ENCODE data around the gene MMP7. TPM values are rescaled to one million over a fixed set of nuclear protein-coding genes. Genes with fewer than 3 reads are reported as not detected.
"Not testable (repeated sequence)": the region's sequence is repeated elsewhere in the genome, so short reads cannot be mapped to it uniquely, and the experiment has no call there.

MMP7 gene
- total RNA-seq, 1 donor from 2014 or later = 23.7 TPM

- ATAC-seq = no peak
Measured at GRCh38 chr11:102538932-102539331, 8.4 kb upstream of the MMP7 start.

- no peak for ATAC-seq
Measured at GRCh38 chr11:102534261-102534872, 3.8 kb upstream of the MMP7 start.

DNA sequence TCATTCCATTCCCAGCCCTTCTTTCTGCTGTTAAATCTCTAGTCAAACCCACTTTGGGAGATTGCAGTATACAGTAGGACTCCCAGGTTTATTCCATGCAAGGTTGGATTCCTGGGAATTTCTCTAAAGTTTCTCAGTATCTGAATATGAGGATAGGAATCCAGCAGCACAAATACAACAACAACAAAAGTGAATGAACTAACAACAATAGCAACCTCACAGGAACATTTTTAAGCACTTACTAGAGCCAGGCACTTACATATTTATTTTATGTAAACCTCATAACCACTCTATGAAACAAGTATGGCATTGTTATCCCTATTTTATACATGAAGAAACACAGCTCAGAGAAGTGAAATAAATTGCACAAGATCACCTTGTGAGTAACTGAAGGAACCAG lies 1.9 kb downstream of the MMP7 start:
- no peak for ATAC-seq

GRCh38 chr11:102527684-102528083 lies 2.9 kb downstream of the MMP7 start:
- no peak for ATAC-seq

- ATAC-seq = no peak
Measured at GRCh38 chr11:102527041-102527440, 3.5 kb downstream of the MMP7 start.

DNA sequence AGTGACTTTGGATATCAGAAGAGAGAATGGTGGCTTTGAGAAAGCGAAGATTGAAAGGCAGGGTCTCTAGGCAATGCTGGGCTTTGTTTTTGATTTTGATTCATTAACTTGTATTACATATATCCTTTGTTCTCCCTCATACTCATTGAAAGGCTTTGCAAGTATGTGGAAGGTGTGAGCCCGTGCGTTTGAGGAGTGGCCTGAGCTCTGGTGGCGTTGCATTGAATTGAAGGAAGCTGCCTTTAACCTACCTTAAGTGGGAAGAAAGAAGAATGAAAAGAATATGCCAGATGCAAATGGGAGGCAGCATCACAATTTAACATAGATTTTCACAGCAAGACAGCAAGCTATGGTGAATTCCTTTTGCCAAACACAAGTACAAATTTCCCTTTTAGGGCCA lies 6.7 kb downstream of the MMP7 start:
- ATAC-seq = no peak

GRCh38 chr11:102523189-102523570 lies 7.4 kb downstream of the MMP7 start:
- ATAC-seq = no peak

DNA sequence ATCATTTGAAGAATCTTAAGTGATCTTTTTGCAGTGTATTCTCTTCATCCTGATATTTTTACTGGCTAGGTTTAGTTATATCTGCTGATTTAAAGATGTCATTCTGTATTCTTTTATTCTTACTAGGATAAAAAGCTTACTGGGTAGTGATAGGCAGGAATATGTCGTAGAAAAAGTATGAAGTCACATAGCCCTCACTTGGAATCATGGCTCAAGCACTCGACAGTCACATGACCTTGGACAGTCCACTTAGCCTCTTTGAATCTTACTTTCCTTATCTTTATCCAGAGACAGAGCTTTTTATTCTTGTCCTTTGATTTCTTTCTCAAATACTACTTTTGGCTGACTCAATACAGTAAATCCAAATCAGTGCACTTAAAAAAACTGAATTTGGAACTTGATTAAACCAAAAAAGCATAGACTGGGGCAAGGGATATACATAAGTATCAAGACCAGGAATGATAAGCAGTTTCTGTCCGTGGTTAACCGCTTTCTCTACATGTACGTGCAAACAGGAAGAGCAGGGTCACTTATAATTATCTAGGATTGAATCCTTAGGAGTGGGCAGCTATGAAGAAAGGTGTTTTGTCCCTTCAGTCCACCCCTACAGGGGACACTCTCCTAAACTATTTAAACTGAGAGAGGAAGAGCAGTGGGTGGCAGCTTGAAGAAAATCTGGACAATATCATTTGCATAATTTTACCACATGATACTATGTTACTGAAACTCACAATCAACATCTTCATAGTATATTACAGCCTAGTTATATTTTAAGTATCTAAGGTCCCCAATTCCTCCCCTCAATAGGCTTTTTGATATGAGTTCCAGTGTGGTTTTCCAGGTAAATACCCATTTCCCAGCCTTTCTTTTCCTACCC lies 8.0 kb downstream of the MMP7 start:
- ATAC-seq = no peak

DNA sequence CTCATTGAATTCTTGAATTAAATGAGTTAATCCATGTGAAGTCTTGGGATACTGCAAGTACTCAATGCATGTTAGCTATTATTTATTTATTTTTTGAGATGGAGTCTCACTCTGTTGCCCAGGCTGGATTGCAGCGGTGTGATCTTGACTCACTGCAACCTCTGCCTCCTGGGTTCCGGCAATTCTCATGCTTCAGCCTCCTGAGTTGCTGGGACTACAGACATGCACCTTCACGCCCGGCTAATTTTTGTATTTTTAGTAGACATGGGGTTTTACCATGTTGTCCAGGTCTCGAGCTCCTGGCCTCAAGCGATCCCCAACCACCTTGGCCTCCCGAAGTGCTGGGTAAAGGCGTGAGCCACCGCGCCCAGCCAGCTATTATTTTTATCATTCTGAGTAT lies 9.4 kb downstream of the MMP7 start:
- ATAC-seq = no peak

DNA sequence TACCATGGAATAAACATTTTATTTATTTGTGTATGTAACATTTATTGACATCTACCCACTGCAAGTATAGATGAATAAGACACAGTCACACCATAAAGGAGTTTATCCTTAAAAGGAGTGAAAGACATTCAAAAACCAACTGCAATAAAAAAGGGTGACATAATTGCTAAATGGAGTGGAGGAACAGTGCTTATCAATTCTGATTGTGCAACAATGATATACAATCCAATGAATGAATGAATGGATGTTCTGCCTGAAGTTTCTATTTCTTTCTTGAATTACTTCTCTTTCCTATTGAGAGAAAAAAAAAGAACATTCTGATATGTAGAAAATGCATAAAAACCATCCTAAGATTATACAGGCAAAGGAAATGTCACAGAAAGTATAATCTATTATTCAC lies 10.0 kb downstream of the MMP7 start:
- ATAC-seq = no peak

GRCh38 chr11:102518296-102519094 lies 12.1 kb downstream of the MMP7 start:
- ATAC-seq = no peak

DNA sequence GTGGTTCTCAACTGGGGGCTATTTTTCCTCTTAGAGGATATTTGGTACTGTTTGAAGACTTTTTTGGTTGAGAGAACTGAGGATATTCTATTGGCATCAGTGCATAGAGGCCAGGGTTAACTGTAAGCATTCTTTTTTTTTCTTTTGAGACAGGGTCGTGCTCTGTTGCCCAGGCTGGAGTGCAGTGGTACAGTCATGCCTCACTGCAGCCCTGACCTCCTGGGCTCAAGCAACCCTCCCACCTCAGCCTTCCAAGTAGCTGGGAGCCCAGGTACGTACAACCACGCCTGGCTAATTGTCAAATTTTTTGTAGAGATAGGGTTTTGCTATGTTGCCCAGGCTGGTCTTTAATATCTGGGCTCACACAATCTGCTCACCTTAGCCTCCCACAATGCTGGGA lies 12.9 kb downstream of the MMP7 start:
- no peak for ATAC-seq

GRCh38 chr11:102516179-102516578 lies 14.4 kb downstream of the MMP7 start:
- peak; percentile 60 for ATAC-seq

DNA sequence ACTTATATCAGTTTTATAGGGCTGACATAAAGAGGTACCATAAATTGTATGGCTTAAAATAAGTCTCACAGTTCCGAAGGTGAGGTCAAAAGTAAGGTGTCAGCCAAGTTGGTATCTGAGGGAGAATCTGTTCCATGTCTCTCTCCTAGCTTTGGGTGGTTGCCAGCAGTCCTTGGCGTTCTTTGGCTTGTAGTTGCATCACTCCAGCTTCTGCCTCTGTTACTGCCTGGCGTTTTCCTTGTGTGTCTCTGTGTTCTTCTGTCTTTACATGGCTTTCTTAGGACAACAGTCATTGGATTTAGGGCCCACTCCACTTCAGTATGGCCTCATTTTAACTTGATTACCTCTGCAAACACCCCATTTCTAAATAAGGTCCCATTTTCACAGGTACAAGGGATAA lies 16.7 kb downstream of the MMP7 start:
- ATAC-seq = no peak

DNA sequence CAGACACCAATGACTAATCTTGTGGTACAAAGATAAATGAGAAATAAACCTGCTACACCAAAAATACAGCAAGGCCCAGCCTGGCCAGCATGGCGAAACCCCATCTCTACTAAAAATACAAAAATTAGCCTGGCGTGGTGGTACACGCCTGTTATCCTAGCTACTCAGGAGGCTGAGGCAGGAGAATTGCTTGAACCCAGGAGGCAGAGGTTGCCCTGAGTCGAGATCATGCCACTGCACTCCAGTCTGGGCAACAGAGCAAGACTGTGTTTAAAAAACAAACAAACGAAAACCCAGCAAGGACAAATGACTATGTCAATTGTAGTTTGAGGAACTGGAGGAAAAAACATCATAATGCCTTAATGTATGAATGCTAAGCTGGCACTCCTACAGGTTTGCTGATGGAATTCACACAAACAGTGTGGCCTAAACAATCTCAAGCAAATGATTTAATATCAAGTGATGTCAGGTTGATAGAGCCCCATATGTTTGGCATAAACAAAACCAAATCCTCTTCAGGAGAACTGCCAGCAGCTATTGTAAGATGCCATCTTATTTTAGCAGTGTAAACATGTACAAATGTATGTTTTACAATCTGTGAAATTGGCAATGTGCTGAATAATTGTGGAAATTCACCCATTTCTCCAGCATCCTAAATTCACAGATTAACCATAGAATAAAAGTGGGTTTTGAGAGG lies 20.0 kb downstream of the MMP7 start:
- ATAC-seq = no peak

GRCh38 chr11:102502831-102503230 lies 27.7 kb downstream of the MMP7 start:
- ATAC-seq = not testable (repeated sequence)

DNA sequence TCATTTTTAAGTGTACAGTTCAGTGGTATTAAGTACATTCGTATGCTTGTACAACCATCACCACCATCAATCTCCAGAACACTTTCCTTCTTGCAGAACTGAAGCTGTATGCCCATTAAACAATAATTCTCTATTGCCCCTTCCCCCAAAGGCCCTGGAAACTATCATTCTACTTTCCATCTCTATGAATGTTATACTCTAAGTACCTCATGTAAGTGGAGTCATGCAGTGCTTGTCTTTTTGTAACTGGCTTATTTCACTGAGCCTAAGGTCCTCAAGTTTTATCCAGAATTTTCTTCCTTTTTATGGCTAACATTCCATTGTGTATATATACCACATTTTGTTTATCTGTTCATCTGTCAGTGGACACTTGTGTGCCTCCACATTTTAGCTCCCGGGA lies 29.7 kb downstream of the MMP7 start:
- no peak for ATAC-seq

DNA sequence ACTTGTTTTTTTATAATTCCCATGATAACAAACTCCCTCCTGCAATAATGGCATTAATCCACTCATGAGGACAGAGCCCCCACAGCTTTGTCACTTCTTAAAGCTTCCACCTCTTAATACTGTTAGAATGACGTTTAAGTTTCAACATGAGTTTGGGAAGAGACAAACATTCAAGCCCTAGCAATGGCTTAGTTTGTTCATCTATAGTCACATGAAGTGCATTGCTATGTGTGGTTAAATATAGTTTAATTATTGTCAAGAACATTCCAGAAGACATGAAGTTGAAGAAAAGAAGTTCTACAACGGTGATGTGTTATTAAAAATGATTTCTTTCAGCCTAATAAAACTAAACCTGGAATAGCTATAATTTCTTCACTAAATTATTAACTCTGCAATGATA lies 30.6 kb downstream of the MMP7 start:
- no peak for ATAC-seq

- no peak for ATAC-seq
Measured at GRCh38 chr11:102499151-102499550, 31.4 kb downstream of the MMP7 start.

DNA sequence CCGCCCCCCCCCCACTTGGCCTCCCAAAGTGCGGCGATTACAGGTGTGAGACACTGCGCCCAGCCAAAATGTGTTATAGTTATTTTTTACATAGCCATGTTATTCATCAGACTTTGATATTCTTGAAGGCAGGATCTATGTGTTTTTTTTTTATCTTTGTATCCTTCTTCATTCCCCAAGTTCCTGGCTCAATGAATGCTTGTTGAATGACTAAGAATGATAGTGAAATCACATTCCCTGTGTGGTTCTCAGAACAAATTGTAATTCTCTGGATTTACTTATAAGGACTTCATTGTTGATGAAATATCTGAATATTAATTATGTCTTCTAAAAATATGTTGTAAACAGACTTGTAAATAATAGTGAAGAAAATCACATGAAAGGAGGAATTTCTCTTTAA lies 33.5 kb downstream of the MMP7 start:
- no peak for ATAC-seq

DNA sequence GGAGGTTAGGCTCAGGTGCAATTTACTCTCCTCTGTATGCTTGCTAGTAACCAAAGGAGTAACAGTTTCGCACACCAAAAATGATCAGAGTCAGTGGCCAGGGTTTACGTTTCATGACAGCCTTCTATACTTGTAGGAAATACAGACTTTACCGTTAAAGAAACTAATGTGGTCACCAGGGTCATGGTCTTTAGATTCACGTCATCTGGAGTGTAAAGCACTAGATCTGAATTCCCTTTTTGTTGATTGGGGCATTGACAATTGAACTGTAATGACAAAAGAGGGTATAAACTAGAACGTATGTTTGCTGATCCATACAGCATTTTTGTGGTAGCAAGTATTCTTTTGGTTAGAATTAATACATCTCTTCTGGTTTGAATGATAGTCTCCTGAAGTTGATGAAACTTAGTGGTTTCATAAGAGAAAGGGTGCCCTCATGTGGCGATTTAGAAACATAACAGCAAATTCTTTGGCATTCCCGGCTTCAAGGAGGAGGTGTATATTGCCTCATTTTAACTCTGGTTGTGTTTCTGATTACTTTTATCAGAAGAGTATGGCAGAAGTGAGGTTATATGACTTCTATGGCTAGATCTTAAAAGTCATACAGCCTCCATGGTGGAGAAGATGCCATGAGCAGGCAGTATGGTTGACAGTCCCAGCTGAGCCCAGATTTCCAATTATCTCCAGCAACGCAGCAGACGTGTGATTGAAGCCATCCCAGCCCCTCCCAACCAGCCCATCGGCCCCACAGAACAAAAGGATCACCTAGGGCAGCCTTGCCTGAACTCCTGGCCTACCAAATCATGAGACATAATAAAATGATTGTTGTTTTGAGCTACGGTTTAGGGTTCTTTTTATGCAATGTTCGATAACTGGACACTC lies 35.1 kb downstream of the MMP7 start:
- peak; percentile 78 for ATAC-seq

- ATAC-seq = peak; percentile 44
Measured at GRCh38 chr11:102494216-102494615, 36.3 kb downstream of the MMP7 start.
